C4-2B (cell line): ENCODE data around the gene DNA2.

Experiments used
- ZFX ChIP-seq: fragments of 450-650 bp; IDR thresholded peaks from 2 replicates; pipeline ENCODE4 v1.6.1; 2017
- TF ChIP-seq, protein P1 (sequence below): fragments of 450-650 bp; conservative IDR thresholded peaks from 2 replicates; pipeline ENCODE4 v1.5.1; 2017; ENCODE audit warnings: mild to moderate bottlenecking

DNA sequence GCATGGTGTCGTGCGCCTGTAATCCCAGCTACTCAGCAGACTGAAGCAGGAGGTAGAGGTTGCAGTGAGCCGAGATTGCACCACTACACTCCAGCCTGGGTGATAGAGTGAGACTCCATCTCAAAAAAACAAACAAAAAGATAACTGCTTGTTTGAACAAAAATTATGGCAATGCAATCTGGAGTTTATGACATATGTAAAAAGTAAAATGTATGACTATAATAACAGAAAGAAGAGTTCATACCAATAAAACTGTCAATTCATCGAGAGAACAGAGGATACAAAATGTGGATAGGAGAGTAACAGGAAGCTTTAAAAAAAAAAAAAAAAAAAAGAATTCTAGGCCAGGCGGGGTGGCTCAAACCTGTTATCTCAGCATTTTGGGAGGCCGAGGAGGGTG is 36.3 kb upstream of the DNA2 start:
- TF ChIP-seq, protein P1, sequence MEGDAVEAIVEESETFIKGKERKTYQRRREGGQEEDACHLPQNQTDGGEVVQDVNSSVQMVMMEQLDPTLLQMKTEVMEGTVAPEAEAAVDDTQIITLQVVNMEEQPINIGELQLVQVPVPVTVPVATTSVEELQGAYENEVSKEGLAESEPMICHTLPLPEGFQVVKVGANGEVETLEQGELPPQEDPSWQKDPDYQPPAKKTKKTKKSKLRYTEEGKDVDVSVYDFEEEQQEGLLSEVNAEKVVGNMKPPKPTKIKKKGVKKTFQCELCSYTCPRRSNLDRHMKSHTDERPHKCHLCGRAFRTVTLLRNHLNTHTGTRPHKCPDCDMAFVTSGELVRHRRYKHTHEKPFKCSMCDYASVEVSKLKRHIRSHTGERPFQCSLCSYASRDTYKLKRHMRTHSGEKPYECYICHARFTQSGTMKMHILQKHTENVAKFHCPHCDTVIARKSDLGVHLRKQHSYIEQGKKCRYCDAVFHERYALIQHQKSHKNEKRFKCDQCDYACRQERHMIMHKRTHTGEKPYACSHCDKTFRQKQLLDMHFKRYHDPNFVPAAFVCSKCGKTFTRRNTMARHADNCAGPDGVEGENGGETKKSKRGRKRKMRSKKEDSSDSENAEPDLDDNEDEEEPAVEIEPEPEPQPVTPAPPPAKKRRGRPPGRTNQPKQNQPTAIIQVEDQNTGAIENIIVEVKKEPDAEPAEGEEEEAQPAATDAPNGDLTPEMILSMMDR = no peak
- TF ChIP-seq ZFX = no peak
